T47D (cell line): Measurements from ENCODE around the gene FMNL2.
A peak's percentile ranks its signal among the peaks of the same experiment; 100 is the strongest.

Experiments used
- DNase-seq, 2 experiments: peaks; one replicate each; pipeline versions ENCODE4 v3.0.0 to v3.0.0-alpha.2; 2011 to 2012; ENCODE audit warnings: low read depth in 1 of 2, low spot score in 1 of 2
- JUND ChIP-seq: IDR thresholded peaks from 2 replicates; pipeline ENCODE4 v1.6.1; 2012; ENCODE audit warnings: low read depth
- in situ Hi-C: cut with HindIII; loops from 2 replicates; pipeline ENCODE4 v1.10.0; 2016; ENCODE audit warnings: low sequenced_read_pairs, low pct_unique_long_range_greater_than_20kb

FMNL2 gene

DNA sequence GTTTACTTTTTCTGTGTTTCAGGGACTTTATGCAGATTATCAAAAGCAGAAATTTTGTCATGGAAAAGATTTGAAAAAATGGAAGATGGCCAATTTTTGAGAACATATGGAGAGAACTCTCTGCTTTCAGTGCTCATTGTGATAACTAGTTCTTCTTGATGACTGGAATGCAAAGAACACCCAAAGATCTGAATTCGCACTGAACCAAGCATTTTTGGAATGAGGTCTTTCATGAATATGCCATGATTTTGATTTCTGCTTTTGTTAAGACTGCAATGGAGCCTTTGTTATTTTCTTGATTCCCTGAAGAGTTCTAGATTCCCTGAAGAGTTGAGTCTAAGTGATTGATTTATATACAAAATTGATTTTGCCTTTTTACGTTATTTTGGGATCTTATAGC, 124.1 kb downstream of the FMNL2 start:
- no peak for TF ChIP-seq JUND
- DNase-seq, result no peak
- in situ Hi-C loops, result no loop called here

DNA sequence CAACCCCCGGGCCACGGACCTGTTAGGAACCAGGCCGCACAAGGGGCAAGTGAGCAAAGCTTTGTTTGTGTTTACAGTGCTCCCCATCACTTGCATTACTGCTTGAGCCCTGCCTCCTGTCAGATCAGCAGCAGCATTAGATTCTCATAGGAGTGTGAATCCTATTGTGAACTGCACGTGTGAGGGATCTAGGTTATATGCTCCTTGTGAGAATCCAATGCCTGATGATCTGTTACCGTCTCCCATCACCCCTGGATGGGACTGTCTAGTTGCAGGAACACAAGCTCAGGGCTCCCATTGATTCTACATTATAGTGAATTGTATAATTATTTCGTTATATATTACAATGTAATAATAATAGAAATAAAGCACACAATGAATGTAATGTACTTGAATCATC, 125.6 kb downstream of the FMNL2 start:
- in situ Hi-C loops, result no loop called here
- no peak for TF ChIP-seq JUND
- no peak for DNase-seq

DNA sequence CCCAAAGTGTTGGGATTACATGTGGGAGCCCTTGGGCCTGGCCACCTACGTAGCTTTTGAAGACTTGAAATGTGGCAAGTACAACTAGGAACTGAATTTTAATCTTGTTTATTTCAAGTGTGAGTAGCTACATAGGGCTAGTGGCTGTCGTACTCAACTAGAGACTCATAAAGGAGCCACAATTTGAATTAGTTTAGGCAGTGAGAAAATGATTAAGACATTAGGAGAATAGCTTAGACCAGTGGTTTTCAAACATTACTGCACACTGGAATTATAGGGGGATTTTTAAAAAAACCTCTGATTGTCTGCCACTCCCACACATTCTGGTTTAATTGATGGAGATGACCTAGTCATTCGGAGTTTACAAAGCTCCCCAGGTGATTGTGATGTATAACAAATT, 127.1 kb downstream of the FMNL2 start:
- DNase-seq, result no peak
- TF ChIP-seq JUND, result no peak
- in situ Hi-C loops, result no loop called here

DNA sequence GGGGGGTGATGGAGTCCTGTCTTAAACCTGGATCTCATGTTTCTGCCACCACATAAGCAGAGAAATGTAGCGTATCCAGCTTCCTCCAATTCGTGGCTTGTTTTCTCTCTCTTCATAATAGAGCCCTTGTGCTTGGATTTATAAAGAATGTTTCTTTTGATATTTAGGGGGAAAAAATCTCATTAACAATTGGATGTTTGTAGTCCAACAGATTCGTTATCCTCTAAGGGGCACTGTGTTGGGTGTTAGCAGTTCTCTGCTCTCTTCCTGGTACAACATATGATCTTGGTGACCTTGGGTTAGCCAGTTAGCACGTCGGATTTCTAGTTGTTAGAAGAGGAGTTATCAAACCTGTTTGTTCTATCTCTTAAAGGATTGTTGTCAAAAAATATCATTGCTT, 127.8 kb downstream of the FMNL2 start:
- no peak for TF ChIP-seq JUND
- DNase-seq, result no peak
- in situ Hi-C loops, result no loop called here

DNA sequence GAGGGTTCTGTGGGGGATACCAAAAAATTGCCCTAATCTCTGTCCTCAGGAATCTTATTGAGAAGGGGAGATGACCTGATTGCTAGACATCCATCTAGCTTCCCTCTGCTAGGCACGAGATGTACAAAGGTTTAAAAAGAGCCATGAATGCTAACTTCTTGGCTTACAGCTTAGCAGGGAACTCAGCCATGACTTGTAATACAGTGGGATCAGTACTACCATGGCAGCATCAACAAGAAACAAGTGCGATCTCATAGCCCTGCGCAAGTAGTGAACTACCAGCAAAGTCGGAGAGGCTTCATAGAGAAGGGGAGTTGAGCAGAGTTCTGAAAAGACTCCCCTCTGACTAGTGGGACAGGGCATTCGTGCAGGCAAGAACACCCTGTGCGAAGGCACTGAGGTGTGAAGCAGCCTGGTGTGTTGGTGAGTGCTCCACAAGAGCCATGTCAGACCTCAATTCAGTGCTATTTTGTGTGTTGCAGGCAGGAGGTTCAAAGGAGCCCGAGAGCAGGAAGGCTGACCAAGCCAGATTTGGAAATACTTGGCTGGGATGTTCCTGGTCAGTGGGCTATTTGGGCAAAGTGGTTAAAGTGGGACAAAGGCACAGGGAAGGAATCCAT, 130.0 kb downstream of the FMNL2 start:
- DNase-seq, result no peak
- in situ Hi-C loops, result no loop called here
- TF ChIP-seq JUND, result no peak

DNA sequence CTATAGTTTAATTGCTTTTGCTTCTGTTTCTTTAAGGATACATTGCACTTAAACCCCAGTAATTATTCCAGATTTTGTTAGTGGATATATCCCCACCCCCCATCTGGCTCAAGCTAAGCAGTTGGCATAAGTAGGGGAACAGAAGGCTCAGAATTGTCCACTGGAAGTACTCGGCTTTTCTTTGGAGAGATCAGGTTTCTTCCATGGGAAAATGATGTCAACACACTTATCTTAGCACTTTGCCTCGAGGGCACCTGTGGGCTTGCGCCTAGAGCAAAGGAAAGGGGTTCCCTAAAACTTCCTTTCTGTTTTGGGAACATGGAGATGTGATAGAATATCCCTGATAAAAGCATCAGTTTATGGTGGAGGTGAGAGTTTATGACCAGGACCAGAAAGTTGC, 130.6 kb downstream of the FMNL2 start:
- TF ChIP-seq JUND, result no peak
- DNase-seq, result no peak
- in situ Hi-C loops, result no loop called here

DNA sequence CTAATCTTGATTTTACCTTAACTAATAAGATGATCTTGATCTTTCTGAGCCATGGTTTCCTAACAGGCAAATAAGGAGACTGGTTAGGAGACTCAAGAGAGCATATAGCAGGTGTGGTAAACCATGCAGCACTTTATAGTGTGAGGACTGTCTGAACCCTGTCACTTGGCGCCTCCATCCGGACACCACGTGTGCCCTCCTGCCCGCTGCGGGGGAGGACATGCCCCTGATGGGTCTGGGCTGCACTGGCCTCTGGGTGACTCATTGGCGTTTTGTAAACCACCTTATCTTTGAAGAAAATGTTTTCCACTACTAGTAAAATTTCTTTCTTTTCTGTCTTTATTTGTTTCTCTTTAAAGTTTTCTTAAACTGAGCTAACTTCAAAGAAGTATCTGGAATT, 131.1 kb downstream of the FMNL2 start:
- DNase-seq, result no peak
- in situ Hi-C loops, result no loop called here
- TF ChIP-seq JUND, result no peak

DNA sequence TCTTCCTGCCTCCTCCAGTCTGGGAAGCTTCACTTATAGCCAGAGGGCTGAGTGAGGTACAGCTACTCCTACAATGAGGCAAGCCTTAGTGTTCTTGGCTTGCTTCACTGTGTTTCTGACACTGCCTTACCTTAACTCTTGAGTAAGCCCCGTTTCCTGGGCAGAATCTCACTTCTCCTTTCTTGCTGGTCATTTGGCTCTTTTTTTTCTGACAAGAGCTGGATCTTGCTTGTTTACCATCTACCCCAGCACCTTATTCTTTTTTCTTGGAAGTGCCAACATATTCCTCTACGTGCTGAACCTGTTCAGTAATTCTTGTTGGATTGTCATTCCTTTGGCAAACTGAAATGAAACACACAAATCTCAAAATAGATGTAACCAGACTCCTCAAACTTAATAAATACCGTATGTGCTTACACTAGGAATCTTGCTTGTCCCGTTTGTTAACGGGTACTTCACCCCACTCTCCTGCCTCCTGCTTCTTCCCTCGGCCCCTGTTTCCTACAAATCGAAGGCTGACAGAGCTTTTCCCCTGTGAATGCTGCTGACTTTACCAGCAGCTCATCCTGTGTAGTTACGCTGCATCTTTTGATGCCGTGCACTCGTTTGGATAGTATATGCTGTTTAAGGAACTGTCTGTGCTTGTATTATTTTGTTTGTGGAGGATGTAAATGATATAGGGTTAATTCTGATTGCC, 132.2 kb downstream of the FMNL2 start:
- peak; percentile 7 to 59 for DNase-seq
- in situ Hi-C loops, result no loop called here
- TF ChIP-seq JUND, result no peak

DNA sequence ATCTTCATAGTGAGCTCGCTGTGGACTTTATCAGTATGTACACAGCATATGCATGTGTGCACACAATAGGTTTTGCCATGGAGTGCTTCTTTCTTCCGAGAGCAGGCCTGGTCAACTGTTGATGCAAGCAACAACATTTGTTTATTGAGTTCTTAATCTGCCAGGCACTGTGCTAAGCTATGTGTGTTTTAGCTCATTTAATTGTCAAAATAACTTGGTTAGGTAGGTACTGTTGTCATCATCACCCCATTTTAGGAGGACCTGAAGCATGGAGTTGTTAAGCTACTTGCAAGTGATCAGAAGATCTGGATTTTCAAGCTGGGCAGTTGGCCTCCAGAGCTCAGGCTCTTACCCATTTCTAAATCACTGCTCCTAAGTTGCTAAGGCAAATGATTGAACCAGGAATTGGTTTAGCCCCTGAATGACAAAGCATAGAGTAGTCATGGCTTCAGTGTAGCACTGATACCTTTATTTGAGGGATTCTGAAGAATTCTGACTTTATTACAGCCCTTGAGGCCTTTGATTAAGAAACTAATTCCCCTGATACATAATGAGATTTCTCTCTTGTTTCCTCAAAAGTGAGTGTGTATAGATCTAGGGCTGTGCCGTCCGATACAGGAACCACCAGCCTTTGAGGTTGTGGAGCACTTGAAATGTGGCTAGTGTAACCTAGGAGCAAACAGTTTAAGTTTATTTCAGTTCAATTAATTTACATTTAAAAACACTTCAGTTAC, 132.9 kb downstream of the FMNL2 start:
- no peak for TF ChIP-seq JUND
- in situ Hi-C loops, result no loop called here
- DNase-seq, result no peak

DNA sequence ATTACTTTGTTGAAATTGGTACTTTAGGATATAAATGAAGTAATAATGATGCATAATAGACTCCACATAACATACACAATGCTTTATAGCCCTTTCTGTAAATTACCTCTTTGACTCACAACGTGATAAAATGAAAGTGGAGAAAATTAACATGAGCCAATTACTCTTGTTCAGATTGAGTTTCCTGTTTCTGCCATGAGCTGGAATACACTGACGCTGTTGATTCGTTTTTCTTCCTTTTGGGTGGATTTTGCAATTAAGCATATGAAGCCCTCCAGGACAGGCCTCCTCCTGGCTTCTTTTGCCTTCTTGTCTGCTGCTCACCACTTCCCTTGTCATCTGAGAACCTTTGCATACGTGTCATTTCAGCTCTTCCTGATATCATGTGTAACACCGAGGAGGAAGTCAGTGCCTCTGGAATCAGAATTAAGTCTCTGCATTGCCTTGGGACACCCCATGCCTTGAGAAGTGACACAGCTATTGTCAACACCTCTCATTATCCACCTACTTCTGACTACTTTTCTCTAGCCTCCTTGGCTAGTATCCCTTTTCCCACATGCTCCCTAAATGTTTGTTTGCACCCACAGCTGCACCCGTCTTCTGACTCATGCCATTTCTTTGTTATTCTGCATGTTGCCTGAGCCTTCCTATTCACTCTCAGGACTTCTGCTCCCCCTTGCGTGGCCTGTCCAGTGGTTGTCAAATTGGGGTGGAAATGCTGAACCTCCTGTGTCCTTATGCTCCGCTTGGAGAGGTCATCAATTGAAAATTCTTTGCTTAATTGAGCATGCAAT, 134.1 kb downstream of the FMNL2 start:
- no peak for DNase-seq
- no peak for TF ChIP-seq JUND
- in situ Hi-C loops, result no loop called here

DNA sequence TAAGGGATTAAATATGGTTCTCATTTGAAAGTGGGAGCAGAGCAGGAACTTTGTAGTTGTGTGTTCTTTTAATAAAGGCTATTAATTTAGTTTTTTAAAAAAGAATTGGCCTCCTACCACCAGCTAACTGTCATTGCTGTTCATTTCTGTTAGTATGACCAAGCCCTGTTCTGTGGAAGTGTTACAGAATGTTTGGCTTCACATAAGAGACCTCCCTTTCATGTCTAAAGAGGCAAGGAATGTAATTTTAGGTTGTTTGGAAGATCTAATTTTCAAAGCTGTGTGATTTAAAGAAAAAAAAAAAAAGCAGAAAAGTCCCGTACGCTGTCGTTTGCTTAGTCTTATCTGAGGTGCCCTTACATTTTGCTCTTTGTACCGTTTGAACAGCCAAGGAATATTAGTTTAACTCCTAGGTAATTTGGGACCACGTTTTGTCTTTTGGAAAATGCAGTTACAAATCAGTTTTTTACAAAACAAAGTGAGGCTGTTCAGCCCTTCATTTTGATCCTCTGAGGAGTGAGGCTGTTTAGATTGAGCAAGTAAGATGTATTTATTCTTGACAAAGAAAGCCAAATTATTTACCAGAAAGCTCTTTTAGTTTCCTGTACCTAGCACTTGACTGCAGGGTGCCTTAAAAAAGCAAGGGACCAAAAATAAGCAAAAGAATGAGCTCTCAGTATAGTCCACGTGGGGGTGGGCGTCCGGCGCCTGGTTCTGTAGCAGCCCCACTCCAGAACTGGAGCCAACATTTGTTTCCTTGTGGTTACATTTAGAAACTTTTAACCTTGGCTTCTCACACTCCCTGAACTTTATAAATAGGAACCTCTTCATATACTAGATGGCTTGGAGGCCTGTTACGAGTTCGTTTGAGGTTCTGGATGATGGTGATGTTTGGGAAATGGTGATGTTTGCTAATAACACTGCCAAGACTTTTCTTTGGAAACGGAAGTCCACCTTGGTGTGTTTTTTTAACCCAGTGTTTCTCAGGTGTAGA, 136.2 kb downstream of the FMNL2 start:
- in situ Hi-C loops, result no loop called here
- no peak for TF ChIP-seq JUND
- DNase-seq, result no peak

DNA sequence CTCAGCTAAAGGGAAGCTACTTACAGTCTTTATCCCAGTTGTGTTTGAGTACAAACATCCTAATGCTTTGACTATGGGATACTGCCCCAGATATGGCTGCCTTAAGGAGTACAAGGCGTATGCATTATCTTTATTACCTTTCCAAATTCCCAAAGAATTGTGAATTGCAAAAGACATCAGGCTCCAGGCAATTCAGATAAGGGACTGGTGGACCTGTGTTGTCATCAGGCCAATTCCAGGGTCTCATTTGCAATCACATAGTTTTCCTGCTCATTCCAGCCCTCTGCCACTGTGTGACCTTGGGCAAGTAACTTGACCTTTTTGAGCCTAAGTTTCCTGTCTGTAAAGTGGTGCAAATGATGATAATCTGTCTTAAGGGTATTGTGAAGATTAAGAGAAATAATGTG, 137.5 kb downstream of the FMNL2 start:
- in situ Hi-C loops, result no loop called here
- no peak for TF ChIP-seq JUND
- DNase-seq, result no peak
